GM12878 (cell line): ENCODE results near the gene FZR1. TPM values are rescaled to one million over a fixed set of nuclear protein-coding genes. Genes with fewer than 3 reads are reported as not detected.

ENCODE experiments used
- ATAC-seq: fragments of 200-7000 bp; cut with Tn5 transposase; 3 replicates; pipeline ENCODE4 v1.9.1; 2020; ENCODE audit warnings: mild to moderate bottlenecking, moderate library complexity
- BruUV-seq: library from RNA; stranded (reverse); fragments of 400-500 nt; replicated peaks from 2 replicates; lab custom pipeline; 2021; lab: Mats Ljungman, UMichigan
- CTCF ChIA-PET: fragments of 300-600 bp; sonication (Branson Sonifier 250); formaldehyde crosslinking; extraction: SDS; loops from one replicate; lab custom pipeline; 2021; ENCODE audit warnings: inconsistent platforms; lab: Yijun Ruan, JAX
- POLR2A ChIA-PET: fragments of 350-600 bp; formaldehyde crosslinking; extraction: SDS; loops from one replicate; lab custom pipeline; 2021; ENCODE audit warnings: inconsistent platforms; lab: Charles Lee
- RAD21 ChIA-PET: fragments of 300-600 bp; sonication (Branson Sonifier 250); formaldehyde crosslinking; loops from one replicate; lab custom pipeline; 2023; ENCODE audit warnings: antibody characterized with exemption; ENCODE audit not compliant: unreplicated experiment; lab: Charles Lee
- SMC1A ChIA-PET: fragments of 300-600 bp; sonication (Branson Sonifier 250); formaldehyde crosslinking; loops from one replicate; lab custom pipeline; 2023; ENCODE audit not compliant: unreplicated experiment, uncharacterized antibody; lab: Charles Lee
- DNase-seq: peaks from one replicate; pipeline ENCODE4 v3.0.0-alpha.2; 2011; ENCODE audit warnings: low read depth, low spot score
- FAIRE-seq: peaks from 3 replicates; lab custom pipeline; 2011; peaks lifted over from hg19 to GRCh38; lab: Jason Lieb, UNC
- H2AFZ ChIP-seq: 2 replicates; pipeline ENCODE4 v1.6.0; 2011; ENCODE audit warnings: low read depth, low read length, control low read depth; ENCODE audit not compliant: control insufficient read depth
- H3K27ac ChIP-seq: 2 replicates; pipeline ENCODE4 v1.5.1; 2011; ENCODE audit warnings: control low read depth; ENCODE audit not compliant: control insufficient read depth, insufficient read depth
- H3K27me3 ChIP-seq, 2 experiments: replicated peaks in 1 of 2; 2 replicates each; pipeline versions ENCODE4 v1.6.0 to v1.6.1; 2011; ENCODE audit warnings: low read length in 1 of 2; ENCODE audit not compliant: control insufficient read depth in 2 of 2, insufficient read depth in 2 of 2
- H3K36me3 ChIP-seq, 2 experiments: 2 replicates each; pipeline ENCODE4 v1.5.1; 2011; ENCODE audit warnings: low read length in 1 of 2; ENCODE audit not compliant: control insufficient read depth in 2 of 2, insufficient read depth in 2 of 2
- H3K4me1 ChIP-seq: 2 replicates; pipeline ENCODE4 v1.6.1; 2011; ENCODE audit warnings: mild to moderate bottlenecking, low read length, moderate library complexity, mixed read lengths; ENCODE audit not compliant: control insufficient read depth, insufficient read depth
- H3K4me2 ChIP-seq: 2 replicates; pipeline ENCODE4 v1.6.0; 2011; ENCODE audit warnings: control low read depth; ENCODE audit not compliant: control insufficient read depth, insufficient read depth
- H3K4me3 ChIP-seq: fragments of 200-600 bp; sonication (generic); 2 replicates; pipeline ENCODE4 v1.5.1; 2016
- H3K79me2 ChIP-seq: 2 replicates; pipeline ENCODE4 v1.6.0; 2011; ENCODE audit warnings: low read length; ENCODE audit not compliant: control insufficient read depth, insufficient read depth
- H3K9ac ChIP-seq: 2 replicates; pipeline ENCODE4 v1.8.0; 2011; ENCODE audit warnings: low read length, control low read depth, mixed read lengths; ENCODE audit not compliant: control insufficient read depth, insufficient read depth
- H3K9me3 ChIP-seq: replicated peaks from 3 replicates; pipeline ENCODE4 v1.5.1; 2011; ENCODE audit warnings: mild to moderate bottlenecking, low read length; ENCODE audit not compliant: control insufficient read depth, insufficient read depth
- H4K20me1 ChIP-seq: 2 replicates; pipeline ENCODE4 v1.6.0; 2011; ENCODE audit not compliant: control insufficient read depth, insufficient read depth
- BACH1 ChIP-seq: fragments of 450-650 bp; IDR thresholded peaks from 2 replicates; pipeline ENCODE4 v1.6.1; 2017; ENCODE audit warnings: mild to moderate bottlenecking, borderline replicate concordance
- IKZF1 ChIP-seq: fragments of 450-650 bp; conservative IDR thresholded peaks from 2 replicates; pipeline ENCODE4 v1.6.1; 2017; ENCODE audit warnings: antibody characterized with exemption, mild to moderate bottlenecking
- MXI1 ChIP-seq: fragments of 150-350 bp; IDR thresholded peaks from 2 replicates; pipeline ENCODE4 v1.6.1; 2011; ENCODE audit warnings: low read depth, mild to moderate bottlenecking, inconsistent platforms, low read length, improper control_type of control experiment
- NR2F1 ChIP-seq: fragments of 450-650 bp; conservative IDR thresholded peaks from 2 replicates; pipeline ENCODE4 v1.6.1; 2017; ENCODE audit warnings: mild to moderate bottlenecking
- RBBP5 ChIP-seq: fragments of 200-600 bp; sonication (generic); conservative IDR thresholded peaks from 2 replicates; pipeline ENCODE4 v1.6.1; 2016
- SPI1 ChIP-seq: IDR thresholded peaks from 2 replicates; pipeline ENCODE4 v1.6.1; 2011; ENCODE audit warnings: low read depth, mild to moderate bottlenecking, low read length, moderate library complexity, borderline replicate concordance; ENCODE audit not compliant: insufficient read depth
- ZNF217 ChIP-seq: fragments of 450-650 bp; IDR thresholded peaks from 2 replicates; pipeline ENCODE4 v1.6.1; 2017; ENCODE audit warnings: antibody characterized with exemption, mild to moderate bottlenecking
- WGBS: methylation state at CpG from one replicate; pipeline ENCODE4 v1.1.6; 2016; ENCODE audit warnings: low lambda C conversion rate; ENCODE audit not compliant: insufficient replicate concordance, insufficient coverage; ENCODE audit errors: missing lambda C conversion rate; 5-methylcytosine and 5-hydroxymethylcytosine counted together
- in situ Hi-C: fragments of 300-500 bp; cut with MboI; formaldehyde crosslinking; loops from 9 replicates; pipeline ENCODE4 v1.14.3; 2018; ENCODE audit warnings: mixed read lengths
- intact Hi-C: fragments of 100-400 bp; cut with micrococcal nuclease; formaldehyde crosslinking; loops from one replicate; pipeline ENCODE4 v1.14.2; 2022; ENCODE audit not compliant: unreplicated experiment
- polyA plus RNA-seq, 11 experiments: library from polyadenylated mRNA; depleted of rRNA in 4 of 11; unstranded in 6 of 11; stranded (reverse) in 5 of 11; fragments of >200 nt; fragmentation: Nextera tagmentation in 4 of 11; fragmentation: Illumina TruSeq in 1 of 11; extraction: Ambion mirVana in 4 of 11; extraction: Trizol in 1 of 11; gene quantifications; 1 replicate in 1 of 11; 2 replicates in 10 of 11; pipeline versions ENCODE4 v1.2.1 to v1.2.3, GENCODE V29; 2011 to 2016; ENCODE audit warnings: inconsistent platforms in 2 of 11, missing spikeins in 2 of 11, low read depth in 1 of 11
- total RNA-seq, 4 experiments: library from RNA; depleted of rRNA in 3 of 4; stranded (reverse); fragments of >200 nt in 3 of 4; fragmentation: Illumina TruSeq in 1 of 4; extraction: Trizol in 1 of 4; gene quantifications; 2 replicates each; pipeline versions ENCODE4 v1.2.1 to v1.2.3, GENCODE V29; 2013 to 2021
- TF ChIP-seq, protein P1 (sequence below): IDR thresholded peaks from 2 replicates; pipeline ENCODE4 v1.6.1; 2012; ENCODE audit warnings: mild to moderate bottlenecking, low read depth, low read length
- TF ChIP-seq, protein P2 (sequence below), 3 experiments: IDR thresholded peaks in 2 of 3; conservative IDR thresholded peaks in 1 of 3; 2 replicates each; pipeline ENCODE4 v1.5.1; 2011; ENCODE audit warnings: low read depth in 3 of 3, low read length in 3 of 3, mild to moderate bottlenecking in 3 of 3, control low read depth in 2 of 3, moderate library complexity in 2 of 3, inconsistent platforms in 1 of 3, mixed read lengths in 1 of 3; ENCODE audit not compliant: control insufficient read depth in 2 of 3, insufficient read depth in 1 of 3; ENCODE audit errors: extremely low read depth in 1 of 3
- TF ChIP-seq, protein P3 (sequence below): IDR thresholded peaks from 2 replicates; pipeline ENCODE4 v1.6.1; 2012; ENCODE audit warnings: low read depth, low read length, improper control_type of control experiment
- TF ChIP-seq, protein P4 (sequence below): fragments of 450-650 bp; IDR thresholded peaks from 2 replicates; pipeline ENCODE4 v1.6.1; 2017; ENCODE audit warnings: borderline replicate concordance
- TF ChIP-seq, protein P5 (sequence below): fragments of 450-650 bp; IDR thresholded peaks from 2 replicates; pipeline ENCODE4 v1.6.1; 2018; ENCODE audit warnings: mild to moderate bottlenecking, low read depth, moderate library complexity; ENCODE audit not compliant: partially characterized antibody

The FZR1 gene
- total and polyA plus RNA-seq, 10 of the 15 experiments (the other 5 are each of a cell fraction or from before 2014, with no cell fraction given), result 0.11 to 44.2 (median 29.3) TPM

DNA sequence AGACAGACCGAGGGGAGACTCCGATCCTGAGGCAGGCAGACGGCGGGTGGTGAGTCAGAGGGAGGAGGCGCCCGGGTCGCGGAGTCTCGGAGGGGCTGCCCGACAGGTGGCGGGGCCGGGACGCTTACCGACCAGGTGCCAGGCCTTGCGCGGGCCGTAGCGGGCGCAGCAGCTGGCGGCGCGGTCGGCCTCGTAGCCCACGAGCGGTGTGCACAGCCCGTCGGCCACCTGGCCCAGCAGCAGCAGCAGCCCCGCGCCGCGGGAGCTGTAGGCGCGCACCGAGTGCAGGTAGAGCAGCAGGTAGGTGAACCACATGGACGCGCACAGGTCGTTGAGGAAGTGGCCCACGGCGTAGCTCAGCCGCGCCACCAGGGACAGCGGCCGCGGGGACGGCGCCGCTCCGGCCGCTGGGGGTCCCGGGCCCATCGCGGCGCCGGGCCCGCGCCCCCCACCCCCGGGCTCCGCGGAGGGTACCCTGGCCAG, 50.9 kb downstream of the FZR1 start:
- Histone ChIP-seq H3K36me3 (no peaks in the 10 kb centered on the region), H3K4me3 (peak overlapping the region; percentile 94), H3K27me3 (no peaks in the 10 kb centered on the region), H4K20me1 (no peaks in the 10 kb centered on the region), H3K9me3 (no peaks in the 10 kb centered on the region), H2AFZ (0 out of 2 replicates have a peak overlapping the region, but pooled peaks have one; percentile 2), H3K4me2 (peak overlapping the region; percentile 75), H3K9ac (peak overlapping the region; percentile 50), H3K79me2 (peaks cover 37% of the 10 kb centered on the region), H3K4me1 (peaks cover 28% of the 10 kb centered on the region), H3K27ac (peak overlapping the region; percentile 21)
- ChIA-PET RAD21 (interaction anchor here (0.9 to 1.2 kb wide), 3 partner anchors 12 to 70 kb away, joined by 3 to 4 read pairs (median 4); partner anchors contain the start of gene CACTIN), POLR2A (interaction anchor here (0.5 to 1.2 kb wide), 6 partner anchors 8 to 858 kb away, joined by 3 to 6 read pairs (median 4); partner anchors contain the start of gene HMG20B), SMC1A (interaction anchor here (0.7 kb wide), 1 partner anchor 56 kb away, joined by 3 read pairs; the partner anchor contains the start of gene DOHH), CTCF (interaction anchor here (0.6 to 3.4 kb wide), 4 partner anchors 11 to 163 kb away, joined by 3 to 20 read pairs (median 4); no protein-coding TSS in a partner anchor)
- DNase-seq, result no peak
- under 1% methylated on average over 56 of the region's 60 CpGs for WGBS
- intact Hi-C loops (loop anchor here (5.0 kb wide), 1 partner anchor 70 kb away; the partner anchor contains the start of gene CACTIN), in situ Hi-C loops (no loop called here)
- FAIRE-seq, result no peak
- BruUV-seq, result no TSS peak
- peak; percentile 18 for ATAC-seq
- TF ChIP-seq BACH1 (peak; percentile 89; the same call in 1 of the 2 replicates), MXI1 (no peak), RBBP5 (no peak), SPI1 (peak; percentile 50; the same call in 1 of the 2 replicates), ZNF217 (peak; percentile 60; the same call in 1 of the 2 replicates), IKZF1 (0 out of 2 replicates have a peak, but pooled peaks have one; percentile 54), NR2F1 (peak; percentile 68; the same call in 1 of the 2 replicates)
- TF ChIP-seq, protein P1, sequence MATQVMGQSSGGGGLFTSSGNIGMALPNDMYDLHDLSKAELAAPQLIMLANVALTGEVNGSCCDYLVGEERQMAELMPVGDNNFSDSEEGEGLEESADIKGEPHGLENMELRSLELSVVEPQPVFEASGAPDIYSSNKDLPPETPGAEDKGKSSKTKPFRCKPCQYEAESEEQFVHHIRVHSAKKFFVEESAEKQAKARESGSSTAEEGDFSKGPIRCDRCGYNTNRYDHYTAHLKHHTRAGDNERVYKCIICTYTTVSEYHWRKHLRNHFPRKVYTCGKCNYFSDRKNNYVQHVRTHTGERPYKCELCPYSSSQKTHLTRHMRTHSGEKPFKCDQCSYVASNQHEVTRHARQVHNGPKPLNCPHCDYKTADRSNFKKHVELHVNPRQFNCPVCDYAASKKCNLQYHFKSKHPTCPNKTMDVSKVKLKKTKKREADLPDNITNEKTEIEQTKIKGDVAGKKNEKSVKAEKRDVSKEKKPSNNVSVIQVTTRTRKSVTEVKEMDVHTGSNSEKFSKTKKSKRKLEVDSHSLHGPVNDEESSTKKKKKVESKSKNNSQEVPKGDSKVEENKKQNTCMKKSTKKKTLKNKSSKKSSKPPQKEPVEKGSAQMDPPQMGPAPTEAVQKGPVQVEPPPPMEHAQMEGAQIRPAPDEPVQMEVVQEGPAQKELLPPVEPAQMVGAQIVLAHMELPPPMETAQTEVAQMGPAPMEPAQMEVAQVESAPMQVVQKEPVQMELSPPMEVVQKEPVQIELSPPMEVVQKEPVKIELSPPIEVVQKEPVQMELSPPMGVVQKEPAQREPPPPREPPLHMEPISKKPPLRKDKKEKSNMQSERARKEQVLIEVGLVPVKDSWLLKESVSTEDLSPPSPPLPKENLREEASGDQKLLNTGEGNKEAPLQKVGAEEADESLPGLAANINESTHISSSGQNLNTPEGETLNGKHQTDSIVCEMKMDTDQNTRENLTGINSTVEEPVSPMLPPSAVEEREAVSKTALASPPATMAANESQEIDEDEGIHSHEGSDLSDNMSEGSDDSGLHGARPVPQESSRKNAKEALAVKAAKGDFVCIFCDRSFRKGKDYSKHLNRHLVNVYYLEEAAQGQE, result peak; percentile 56; the same call in 1 of the 2 replicates
- TF ChIP-seq, protein P2, sequence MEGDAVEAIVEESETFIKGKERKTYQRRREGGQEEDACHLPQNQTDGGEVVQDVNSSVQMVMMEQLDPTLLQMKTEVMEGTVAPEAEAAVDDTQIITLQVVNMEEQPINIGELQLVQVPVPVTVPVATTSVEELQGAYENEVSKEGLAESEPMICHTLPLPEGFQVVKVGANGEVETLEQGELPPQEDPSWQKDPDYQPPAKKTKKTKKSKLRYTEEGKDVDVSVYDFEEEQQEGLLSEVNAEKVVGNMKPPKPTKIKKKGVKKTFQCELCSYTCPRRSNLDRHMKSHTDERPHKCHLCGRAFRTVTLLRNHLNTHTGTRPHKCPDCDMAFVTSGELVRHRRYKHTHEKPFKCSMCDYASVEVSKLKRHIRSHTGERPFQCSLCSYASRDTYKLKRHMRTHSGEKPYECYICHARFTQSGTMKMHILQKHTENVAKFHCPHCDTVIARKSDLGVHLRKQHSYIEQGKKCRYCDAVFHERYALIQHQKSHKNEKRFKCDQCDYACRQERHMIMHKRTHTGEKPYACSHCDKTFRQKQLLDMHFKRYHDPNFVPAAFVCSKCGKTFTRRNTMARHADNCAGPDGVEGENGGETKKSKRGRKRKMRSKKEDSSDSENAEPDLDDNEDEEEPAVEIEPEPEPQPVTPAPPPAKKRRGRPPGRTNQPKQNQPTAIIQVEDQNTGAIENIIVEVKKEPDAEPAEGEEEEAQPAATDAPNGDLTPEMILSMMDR (IDR thresholded peaks at IDR 0.05 in 2 of 3, conservative IDR thresholded peaks at IDR 0.05 in 1 of 3; ENCODE audit: control insufficient read depth in 2 of 3, extremely low read depth in 1 of 3, insufficient read depth in 1 of 3, low read depth in 3 of 3, low read length in 3 of 3), result peak in 1 of 3 experiments; percentile 6; a peak in 1 of 6 replicates
- TF ChIP-seq, protein P3, sequence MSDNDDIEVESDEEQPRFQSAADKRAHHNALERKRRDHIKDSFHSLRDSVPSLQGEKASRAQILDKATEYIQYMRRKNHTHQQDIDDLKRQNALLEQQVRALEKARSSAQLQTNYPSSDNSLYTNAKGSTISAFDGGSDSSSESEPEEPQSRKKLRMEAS, result no peak
- TF ChIP-seq, protein P4, sequence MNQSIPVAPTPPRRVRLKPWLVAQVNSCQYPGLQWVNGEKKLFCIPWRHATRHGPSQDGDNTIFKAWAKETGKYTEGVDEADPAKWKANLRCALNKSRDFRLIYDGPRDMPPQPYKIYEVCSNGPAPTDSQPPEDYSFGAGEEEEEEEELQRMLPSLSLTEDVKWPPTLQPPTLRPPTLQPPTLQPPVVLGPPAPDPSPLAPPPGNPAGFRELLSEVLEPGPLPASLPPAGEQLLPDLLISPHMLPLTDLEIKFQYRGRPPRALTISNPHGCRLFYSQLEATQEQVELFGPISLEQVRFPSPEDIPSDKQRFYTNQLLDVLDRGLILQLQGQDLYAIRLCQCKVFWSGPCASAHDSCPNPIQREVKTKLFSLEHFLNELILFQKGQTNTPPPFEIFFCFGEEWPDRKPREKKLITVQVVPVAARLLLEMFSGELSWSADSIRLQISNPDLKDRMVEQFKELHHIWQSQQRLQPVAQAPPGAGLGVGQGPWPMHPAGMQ, result no peak
- TF ChIP-seq, protein P5, sequence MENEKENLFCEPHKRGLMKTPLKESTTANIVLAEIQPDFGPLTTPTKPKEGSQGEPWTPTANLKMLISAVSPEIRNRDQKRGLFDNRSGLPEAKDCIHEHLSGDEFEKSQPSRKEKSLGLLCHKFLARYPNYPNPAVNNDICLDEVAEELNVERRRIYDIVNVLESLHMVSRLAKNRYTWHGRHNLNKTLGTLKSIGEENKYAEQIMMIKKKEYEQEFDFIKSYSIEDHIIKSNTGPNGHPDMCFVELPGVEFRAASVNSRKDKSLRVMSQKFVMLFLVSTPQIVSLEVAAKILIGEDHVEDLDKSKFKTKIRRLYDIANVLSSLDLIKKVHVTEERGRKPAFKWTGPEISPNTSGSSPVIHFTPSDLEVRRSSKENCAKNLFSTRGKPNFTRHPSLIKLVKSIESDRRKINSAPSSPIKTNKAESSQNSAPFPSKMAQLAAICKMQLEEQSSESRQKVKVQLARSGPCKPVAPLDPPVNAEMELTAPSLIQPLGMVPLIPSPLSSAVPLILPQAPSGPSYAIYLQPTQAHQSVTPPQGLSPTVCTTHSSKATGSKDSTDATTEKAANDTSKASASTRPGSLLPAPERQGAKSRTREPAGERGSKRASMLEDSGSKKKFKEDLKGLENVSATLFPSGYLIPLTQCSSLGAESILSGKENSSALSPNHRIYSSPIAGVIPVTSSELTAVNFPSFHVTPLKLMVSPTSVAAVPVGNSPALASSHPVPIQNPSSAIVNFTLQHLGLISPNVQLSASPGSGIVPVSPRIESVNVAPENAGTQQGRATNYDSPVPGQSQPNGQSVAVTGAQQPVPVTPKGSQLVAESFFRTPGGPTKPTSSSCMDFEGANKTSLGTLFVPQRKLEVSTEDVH, result no peak
